Natural killer cell (primary cell): Measurements from ENCODE around the gene CNTN2. TPM values are rescaled to one million over a fixed set of nuclear protein-coding genes. Genes with fewer than 3 reads are reported as not detected.

ENCODE experiments used
- ATAC-seq, 3 donors: fragments of 150-1000 bp in 2 of 3; fragments of 200-7000 bp in 1 of 3; cut with Tn5 transposase; 1 replicate in 1 of 3; 2 replicates in 2 of 3; pipeline ENCODE4 v1.10.0; 2021; ENCODE audit warnings: mild to moderate bottlenecking in 2 of 3, moderate library complexity in 2 of 3
- DNase-seq, 2 donors: peaks; one replicate each; pipeline versions ENCODE4 v3.0.0 to v3.0.0-alpha.2; 2013 to 2021; ENCODE audit warnings: mixed read lengths in 1 of 2
- H3K27ac ChIP-seq: one replicate; pipeline ENCODE4 v1.5.1; 2013; ENCODE audit warnings: mild to moderate bottlenecking, low read length
- H3K27me3 ChIP-seq: one replicate; pipeline ENCODE4 v1.6.1; 2013; ENCODE audit warnings: low read length; ENCODE audit not compliant: control insufficient read depth, insufficient read depth
- H3K36me3 ChIP-seq: one replicate; pipeline ENCODE4 v1.6.1; 2013; ENCODE audit warnings: low read length; ENCODE audit not compliant: control insufficient read depth, insufficient read depth
- H3K4me1 ChIP-seq: one replicate; pipeline ENCODE4 v1.6.1; 2013; ENCODE audit warnings: low read length; ENCODE audit not compliant: control insufficient read depth, insufficient read depth
- H3K4me3 ChIP-seq: one replicate; pipeline ENCODE4 v1.5.1; 2013; ENCODE audit warnings: low read length
- H3K9me3 ChIP-seq: one replicate; pipeline ENCODE4 v1.6.1; 2013; ENCODE audit warnings: low read length; ENCODE audit not compliant: control insufficient read depth, insufficient read depth
- H3K27ac Mint-ChIP-seq, 2 donors: one replicate each; pipeline ENCODE4 v1.8.0; 2022; ENCODE audit warnings: mild to moderate bottlenecking in 2 of 2, mixed read lengths in 2 of 2, moderate library complexity in 1 of 2
- H3K27me3 Mint-ChIP-seq, 2 donors: one replicate each; pipeline ENCODE4 v1.8.0; 2022; ENCODE audit warnings: low read depth in 2 of 2, mixed read lengths in 2 of 2
- H3K36me3 Mint-ChIP-seq: one replicate; pipeline ENCODE4 v1.8.0; 2022; ENCODE audit warnings: mixed read lengths
- H3K4me1 Mint-ChIP-seq, 2 donors: one replicate each; pipeline ENCODE4 v1.8.0; 2022; ENCODE audit warnings: mixed read lengths in 2 of 2
- H3K4me3 Mint-ChIP-seq: one replicate; pipeline ENCODE4 v1.8.0; 2022; ENCODE audit warnings: mild to moderate bottlenecking, moderate library complexity, mixed read lengths
- H3K9me3 Mint-ChIP-seq, 2 donors: one replicate each; pipeline ENCODE4 v1.8.0; 2022; ENCODE audit warnings: mixed read lengths in 2 of 2
- CTCF ChIP-seq: fragments of 200-600 bp; IDR thresholded peaks from one replicate; pipeline ENCODE4 v1.8.0; 2022; ENCODE audit warnings: antibody characterized with exemption
- WGBS: methylation state at CpG from one replicate; pipeline ENCODE4 v1.1.7; 2013; ENCODE audit warnings: missing lambda C conversion rate; ENCODE audit not compliant: insufficient coverage; 5-methylcytosine and 5-hydroxymethylcytosine counted together
- intact Hi-C: fragments of 100-400 bp; cut with micrococcal nuclease; formaldehyde crosslinking; loops from one replicate; pipeline ENCODE4 v1.14.2; 2022
- total RNA-seq, 4 donors: library from RNA; stranded (reverse); fragments of 120-200 nt in 1 of 4; gene quantifications; one replicate each; pipeline versions ENCODE4 v1.2.3 to v1.2.4, GENCODE V29; 2013 to 2022

CNTN2 gene
- total RNA-seq, 3 donors from 2014 or later (not counting 1 experiment from before 2014, with no cell fraction given) = not detected

- intact Hi-C loops = no loop called here
- WGBS = 83% methylated on average over 7 of the region's 7 CpGs
Measured at GRCh38 chr1:205017766-205018165, 25.2 kb upstream of the CNTN2 start.

GRCh38 chr1:205018381-205018780 lies 24.6 kb upstream of the CNTN2 start:
- Histone ChIP-seq H3K27ac (no peak overlapping the region), H3K27me3 (no peaks in the 10 kb centered on the region), H3K4me3 (no peak overlapping the region), H3K36me3 (no peaks in the 10 kb centered on the region), H3K9me3 (no peaks in the 10 kb centered on the region), H3K4me1 (no peaks in the 10 kb centered on the region)
- ATAC-seq = no peak
- Mint-ChIP-seq H3K4me3 (no peak overlapping the region), H3K36me3 (no peaks in the 10 kb centered on the region), H3K27me3 (peaks cover 0 to 3% of the 10 kb centered on the region in 2 donors), H3K4me1 (no peaks in the 10 kb centered on the region), H3K27ac (no peak overlapping the region), H3K9me3 (no peaks in the 10 kb centered on the region)
- 67% methylated on average over 2 of the region's 2 CpGs for WGBS
- TF ChIP-seq CTCF = no peak
- intact Hi-C loops = no loop called here
- DNase-seq = no peak

More at GRCh38 chr1:205017766-205018165, 25.2 kb upstream of the CNTN2 start:
- H3K27ac Mint-ChIP-seq = no peak overlapping the region
- no peak overlapping the region for H3K4me3 Mint-ChIP-seq
- H3K27me3 ChIP-seq = no peaks in the 10 kb centered on the region
- H3K9me3 Mint-ChIP-seq = no peaks in the 10 kb centered on the region
- no peak overlapping the region for H3K27ac ChIP-seq
- no peaks in the 10 kb centered on the region for H3K9me3 ChIP-seq
- no peak for ATAC-seq
- H3K27me3 Mint-ChIP-seq = peaks cover 0 to 3% of the 10 kb centered on the region in 2 donors
- H3K4me1 ChIP-seq = no peaks in the 10 kb centered on the region
- no peaks in the 10 kb centered on the region for H3K4me1 Mint-ChIP-seq
- H3K4me3 ChIP-seq = no peak overlapping the region
- no peaks in the 10 kb centered on the region for H3K36me3 ChIP-seq
- H3K36me3 Mint-ChIP-seq = no peaks in the 10 kb centered on the region
- TF ChIP-seq CTCF = no peak
- DNase-seq = no peak

- Histone ChIP-seq H3K4me1 (no peaks in the 10 kb centered on the region), H3K9me3 (no peaks in the 10 kb centered on the region), H3K4me3 (no peak overlapping the region), H3K27me3 (no peaks in the 10 kb centered on the region), H3K36me3 (no peaks in the 10 kb centered on the region), H3K27ac (no peak overlapping the region)
- H3K9me3 Mint-ChIP-seq = no peaks in the 10 kb centered on the region
- no peak overlapping the region for H3K27ac Mint-ChIP-seq
- no peak for TF ChIP-seq CTCF
- H3K4me1 Mint-ChIP-seq = no peaks in the 10 kb centered on the region
- WGBS = 92% methylated on average over 9 of the region's 9 CpGs
- intact Hi-C loops = no loop called here
- DNase-seq (no peak), ATAC-seq (no peak)
- H3K4me3 Mint-ChIP-seq = no peak overlapping the region
- no peaks in the 10 kb centered on the region for H3K36me3 Mint-ChIP-seq
- H3K27me3 Mint-ChIP-seq = peaks cover 0 to 3% of the 10 kb centered on the region in 2 donors
Measured at GRCh38 chr1:205020466-205020865, 22.5 kb upstream of the CNTN2 start.

- Histone ChIP-seq H3K4me3 (no peak overlapping the region), H3K27me3 (no peaks in the 10 kb centered on the region), H3K36me3 (no peaks in the 10 kb centered on the region), H3K9me3 (no peaks in the 10 kb centered on the region), H3K27ac (no peak overlapping the region), H3K4me1 (no peaks in the 10 kb centered on the region)
- intact Hi-C loops = no loop called here
- Mint-ChIP-seq H3K27me3 (peaks cover 0 to 3% of the 10 kb centered on the region in 2 donors), H3K36me3 (no peaks in the 10 kb centered on the region), H3K4me1 (no peaks in the 10 kb centered on the region), H3K4me3 (no peak overlapping the region), H3K9me3 (no peaks in the 10 kb centered on the region), H3K27ac (no peak overlapping the region)
- no peak for DNase-seq
- no peak for TF ChIP-seq CTCF
- 95% methylated on average over 2 of the region's 2 CpGs for WGBS
- ATAC-seq = no peak
Measured at GRCh38 chr1:205024679-205025078, 18.3 kb upstream of the CNTN2 start.
